ENCODE results near the gene PPCS.

PPCS gene

GRCh38 chr1:42506576-42506975, 50.2 kb downstream of the PPCS start:
- TF ChIP-seq TAF1 (IDR thresholded peaks at IDR 0.05; ENCODE audit: borderline replicate concordance, insufficient read depth, low read length), result no peak
- no peak for TF ChIP-seq SIN3A (IDR thresholded peaks at IDR 0.05; ENCODE audit: borderline replicate concordance, insufficient read depth, low read length)
- no peak for TF ChIP-seq POLR2AphosphoS5 (IDR thresholded peaks at IDR 0.05; ENCODE audit: low read depth, low read length)
- TF ChIP-seq FOXP2 (optimal IDR thresholded peaks at IDR 0.05; ENCODE audit: borderline replicate concordance, extremely low read depth, extremely low read length, insufficient read depth), result no peak
- no peak for TF ChIP-seq REST (IDR thresholded peaks at IDR 0.05; ENCODE audit: insufficient read depth in 1 of 2, low read depth in 2 of 2, low read length in 2 of 2)
